A549 (cell line): ENCODE data around the gene ATXN7L1. TPM values are rescaled to one million over a fixed set of nuclear protein-coding genes. Genes with fewer than 3 reads are reported as not detected.

ENCODE experiments used
- ATAC-seq, 2 experiments: fragments of 200-7000 bp in 1 of 2; fragments of >200 bp in 1 of 2; cut with Nextera tagmentation in 1 of 2; cut with Tn5 transposase in 1 of 2; 3 replicates each; pipeline versions ENCODE4 v1.8.0 to v1.9.1; 2018 to 2020; ENCODE audit warnings: mild to moderate bottlenecking in 1 of 2, moderate library complexity in 1 of 2
- CTCF ChIA-PET: fragments of 300-600 bp; sonication (Branson Sonifier 250); formaldehyde crosslinking; extraction: SDS; loops from one replicate; lab custom pipeline; 2021; ENCODE audit warnings: antibody characterized with exemption, inconsistent platforms; lab: Yijun Ruan, JAX
- POLR2A ChIA-PET: fragments of 350-600 bp; formaldehyde crosslinking; extraction: SDS; loops from one replicate; lab custom pipeline; 2021; ENCODE audit warnings: antibody characterized with exemption, inconsistent platforms; lab: Yijun Ruan, JAX
- DNase-seq, 2 experiments: peaks; one replicate each; pipeline versions ENCODE4 v3.0.0 to v3.0.0-alpha.2; 2011 to 2016; ENCODE audit warnings: low read depth in 1 of 2, low spot score in 1 of 2
- FAIRE-seq: peaks from 2 replicates; lab custom pipeline; 2011; peaks lifted over from hg19 to GRCh38; lab: Jason Lieb, UNC
- H3K27ac ChIP-seq, 2 experiments: fragments of >200 bp; sonication (Bioruptor Twin); formaldehyde crosslinking; 3 replicates each; pipeline ENCODE4 v1.5.1; 2016 to 2017
- H3K4me1 ChIP-seq: fragments of >200 bp; sonication (Bioruptor Twin); formaldehyde crosslinking; 3 replicates; pipeline ENCODE4 v1.6.1; 2016
- H3K4me2 ChIP-seq: fragments of >200 bp; sonication (Bioruptor Twin); formaldehyde crosslinking; 3 replicates; pipeline ENCODE4 v1.6.1; 2016
- H3K4me3 ChIP-seq: fragments of >200 bp; sonication (Bioruptor Twin); formaldehyde crosslinking; 3 replicates; pipeline ENCODE4 v1.5.1; 2016
- H3K9me3 ChIP-seq: fragments of >200 bp; sonication (Bioruptor Twin); formaldehyde crosslinking; 3 replicates; pipeline ENCODE4 v1.6.1; 2016
- CBX8 ChIP-seq: fragments of 200-600 bp; sonication (generic); IDR thresholded peaks from 2 replicates; pipeline ENCODE4 v1.6.1; 2016
- CEBPB ChIP-seq, 2 experiments: fragments of >200 bp in 1 of 2; sonication (Bioruptor Twin) in 1 of 2; formaldehyde crosslinking in 1 of 2; IDR thresholded peaks; 2 replicates each; pipeline ENCODE4 v1.6.1; 2012 to 2016
- E2F6 ChIP-seq: IDR thresholded peaks from 2 replicates; pipeline ENCODE4 v1.6.1; 2012; ENCODE audit warnings: low read depth, borderline replicate concordance
- EHF ChIP-seq: fragments of 250-450 bp; sonication (Bioruptor Pico); IDR thresholded peaks from 2 replicates; pipeline ENCODE4 v1.5.0; 2020; ENCODE audit warnings: mild to moderate bottlenecking
- EHMT2 ChIP-seq: fragments of 200-600 bp; sonication (generic); IDR thresholded peaks from 2 replicates; pipeline ENCODE4 v1.6.1; 2016; ENCODE audit warnings: antibody characterized with exemption, low read depth, mild to moderate bottlenecking, moderate library complexity
- ELK1 ChIP-seq: fragments of 150-350 bp; IDR thresholded peaks from 2 replicates; pipeline ENCODE4 v1.6.1; 2014; ENCODE audit warnings: low read depth, mild to moderate bottlenecking, low read length
- FOSB ChIP-seq: fragments of 250-450 bp; sonication (Bioruptor Pico); IDR thresholded peaks from 2 replicates; pipeline ENCODE4 v1.5.0; 2020; ENCODE audit warnings: mild to moderate bottlenecking, moderate library complexity
- FOXS1 ChIP-seq: fragments of 250-450 bp; sonication (Bioruptor Pico); IDR thresholded peaks from 2 replicates; pipeline ENCODE4 v1.5.0; 2020; ENCODE audit warnings: mild to moderate bottlenecking, moderate library complexity
- GATA3 ChIP-seq: IDR thresholded peaks from 2 replicates; pipeline ENCODE4 v1.6.1; 2012; ENCODE audit warnings: borderline replicate concordance
- HEYL ChIP-seq: fragments of 250-450 bp; sonication (Bioruptor Pico); IDR thresholded peaks from 2 replicates; pipeline ENCODE4 v1.8.0; 2021; ENCODE audit warnings: mild to moderate bottlenecking, moderate library complexity
- HOXB13 ChIP-seq: fragments of 250-450 bp; sonication (Bioruptor Pico); IDR thresholded peaks from 2 replicates; pipeline ENCODE4 v1.5.0; 2020; ENCODE audit warnings: low read depth, mild to moderate bottlenecking, moderate library complexity
- HOXB5 ChIP-seq: fragments of 250-450 bp; sonication (Bioruptor Pico); IDR thresholded peaks from 2 replicates; pipeline ENCODE4 v1.5.0; 2020; ENCODE audit warnings: mild to moderate bottlenecking, moderate library complexity
- JUNB ChIP-seq: fragments of >200 bp; sonication (Bioruptor Twin); formaldehyde crosslinking; IDR thresholded peaks from 2 replicates; pipeline ENCODE4 v1.6.1; 2016
- KDM1A ChIP-seq: fragments of 200-600 bp; sonication (generic); IDR thresholded peaks from 2 replicates; pipeline ENCODE4 v1.6.1; 2016; ENCODE audit warnings: low read depth, mild to moderate bottlenecking
- MAFK ChIP-seq: fragments of 450-650 bp; IDR thresholded peaks from 2 replicates; pipeline ENCODE4 v1.6.1; 2014; ENCODE audit not compliant: partially characterized antibody
- MYC ChIP-seq: IDR thresholded peaks from 2 replicates; pipeline ENCODE4 v1.6.1; 2012; ENCODE audit warnings: mild to moderate bottlenecking, inconsistent platforms, low read length, improper control_type of control experiment, borderline replicate concordance
- NR3C1 ChIP-seq: fragments of >200 bp; sonication (Bioruptor Twin); formaldehyde crosslinking; IDR thresholded peaks from 3 replicates; pipeline ENCODE4 v1.6.1; 2017
- PBX3 ChIP-seq: IDR thresholded peaks from 2 replicates; pipeline ENCODE4 v1.6.1; 2012
- POLR2AphosphoS2 ChIP-seq: conservative IDR thresholded peaks from 2 replicates; pipeline ENCODE4 v1.6.1; 2012; ENCODE audit warnings: low read length, improper control_type of control experiment, inconsistent platforms
- RAD21 ChIP-seq, 2 experiments: fragments of >200 bp in 1 of 2; sonication (Bioruptor Twin) in 1 of 2; formaldehyde crosslinking in 1 of 2; IDR thresholded peaks in 1 of 2; conservative IDR thresholded peaks in 1 of 2; 2 replicates in 1 of 2; 3 replicates in 1 of 2; pipeline ENCODE4 v1.6.1; 2012 to 2018; ENCODE audit warnings: inconsistent platforms in 1 of 2
- RARB ChIP-seq: fragments of 250-450 bp; sonication (Bioruptor Pico); IDR thresholded peaks from 2 replicates; pipeline ENCODE4 v1.8.0; 2021; ENCODE audit warnings: mild to moderate bottlenecking, moderate library complexity
- RCOR1 ChIP-seq: fragments of 150-350 bp; IDR thresholded peaks from 2 replicates; pipeline ENCODE4 v1.6.1; 2014; ENCODE audit warnings: antibody characterized with exemption, low read length, low read depth
- RFX5 ChIP-seq: fragments of 450-650 bp; IDR thresholded peaks from 2 replicates; pipeline ENCODE4 v1.7.1; 2014; ENCODE audit warnings: antibody characterized with exemption, mild to moderate bottlenecking, moderate library complexity
- RNF2 ChIP-seq: fragments of 200-600 bp; sonication (generic); IDR thresholded peaks from 2 replicates; pipeline ENCODE4 v1.6.1; 2016; ENCODE audit warnings: low read depth, mild to moderate bottlenecking, antibody characterized with exemption, moderate library complexity, borderline replicate concordance
- SREBF2 ChIP-seq: fragments of 450-650 bp; IDR thresholded peaks from 2 replicates; pipeline ENCODE4 v1.6.1; 2014; ENCODE audit warnings: mild to moderate bottlenecking, moderate library complexity
- TFCP2L1 ChIP-seq: fragments of 250-450 bp; sonication (Bioruptor Pico); IDR thresholded peaks from 2 replicates; pipeline ENCODE4 v1.5.0; 2021; ENCODE audit warnings: mild to moderate bottlenecking
- ZC3H11A ChIP-seq: fragments of 450-650 bp; IDR thresholded peaks from 2 replicates; pipeline ENCODE4 v1.6.1; 2014; ENCODE audit warnings: antibody characterized with exemption, mild to moderate bottlenecking
- WGBS: methylation state at CpG from one replicate; pipeline ENCODE4 v1.1.6; 2017; ENCODE audit errors: missing lambda C conversion rate; 5-methylcytosine and 5-hydroxymethylcytosine counted together
- polyA plus RNA-seq, 4 experiments: library from polyadenylated mRNA; depleted of rRNA in 3 of 4; stranded (reverse); fragments of >200 nt; fragmentation: RNase III in 1 of 4; extraction: RNeasy Plus Mini Kit Qiagen cat#74134 plus additional on column Dnase treatment in 1 of 4; gene quantifications; 2 replicates in 3 of 4; 3 replicates in 1 of 4; pipeline ENCODE4 v1.2.3, GENCODE V29; 2011 to 2017
- TF ChIP-seq, protein P1 (sequence below): fragments of >200 bp; sonication (Bioruptor Twin); formaldehyde crosslinking; IDR thresholded peaks from 2 replicates; pipeline ENCODE4 v1.6.1; 2016

The ATXN7L1 gene
- polyA plus RNA-seq, 2 of the 4 experiments (the other 2 are of a cell fraction), result 4.5 to 5.7 TPM

GRCh38 chr7:105637755-105638154, 238.6 kb downstream of the ATXN7L1 start:
- no peak for FAIRE-seq

DNA sequence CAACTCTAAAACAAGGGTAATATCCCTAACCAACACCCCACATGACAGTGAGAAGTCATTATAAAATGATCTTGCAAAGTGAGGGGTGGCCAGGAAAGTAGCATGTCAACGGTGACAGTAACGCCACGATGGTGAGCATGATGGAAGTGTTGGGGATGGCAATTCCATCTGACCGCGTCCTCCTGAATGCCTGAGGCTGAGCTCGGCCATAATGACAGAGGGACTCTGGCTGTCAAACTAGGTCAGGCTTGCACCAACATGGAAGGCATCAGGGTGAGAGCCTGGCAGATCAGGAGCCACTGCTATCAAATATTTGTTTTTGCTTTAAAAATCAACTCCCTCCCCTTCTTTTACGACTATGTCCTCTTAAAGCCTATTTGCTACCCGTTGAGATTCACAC, 239.4 kb downstream of the ATXN7L1 start:
- WGBS, result 94% methylated on average over 8 of the region's 8 CpGs
- no peak for DNase-seq
- no peak for FAIRE-seq
- TF ChIP-seq HOXB13, result no peak
- TF ChIP-seq, all 56 proteins: peak for 0
- no peak overlapping the region for H3K4me3 ChIP-seq
- no peak overlapping the region for H3K27ac ChIP-seq
- no peak overlapping the region for H3K4me2 ChIP-seq
- H3K9me3 ChIP-seq, result no peaks in the 10 kb centered on the region
- H3K4me1 ChIP-seq, result no peaks in the 10 kb centered on the region
- no peak for ATAC-seq
- CTCF ChIA-PET, result interaction anchor here (1.3 to 1.5 kb wide), 3 partner anchors 16 to 33 kb away, joined by 3 to 4 read pairs (median 3); no protein-coding TSS in a partner anchor
- POLR2A ChIA-PET, result no interaction called here

More at GRCh38 chr7:105637755-105638154, 238.6 kb downstream of the ATXN7L1 start:
- ChIA-PET CTCF (interaction anchor here (1.2 to 2.0 kb wide), 5 partner anchors 10 to 516 kb away, joined by 3 to 4 read pairs (median 3); no protein-coding TSS in a partner anchor), POLR2A (no interaction called here)
- ATAC-seq (no peak), DNase-seq (no peak)
- no peak overlapping the region for H3K4me2 ChIP-seq
- no peaks in the 10 kb centered on the region for H3K4me1 ChIP-seq
- no peak for TF ChIP-seq RCOR1
- no peak for TF ChIP-seq TFCP2L1 (CRISPR knock-in tag)
- TF ChIP-seq RAD21 (conservative IDR thresholded peaks at IDR 0.05 in 1 of 2, IDR thresholded peaks at IDR 0.05 in 1 of 2), result no peak
- no peak for TF ChIP-seq KDM1A
- TF ChIP-seq E2F6, result no peak
- no peak for TF ChIP-seq RNF2
- TF ChIP-seq HEYL, result no peak
- TF ChIP-seq MAFK, result no peak
- no peak for TF ChIP-seq CBX8
- no peak for TF ChIP-seq EHF (CRISPR knock-in tag)
- TF ChIP-seq ZC3H11A, result no peak
- TF ChIP-seq, all 56 proteins: peak for 0
- H3K4me3 ChIP-seq, result no peak overlapping the region
- WGBS, result 85% methylated on average over 8 of the region's 8 CpGs
- no peaks in the 10 kb centered on the region for H3K9me3 ChIP-seq
- H3K27ac ChIP-seq, result no peak overlapping the region

- ChIA-PET POLR2A (no interaction called here), CTCF (interaction anchor here (0.7 to 1.3 kb wide), 2 partner anchors 9 to 407 kb away, joined by 3 to 4 read pairs; no protein-coding TSS in a partner anchor)
- WGBS, result 91% methylated on average over 6 of the region's 6 CpGs
- Histone ChIP-seq H3K4me3 (no peak overlapping the region), H3K27ac (no peak overlapping the region), H3K4me2 (no peak overlapping the region), H3K4me1 (no peaks in the 10 kb centered on the region), H3K9me3 (no peaks in the 10 kb centered on the region)
- FAIRE-seq (no peak), ATAC-seq (no peak), DNase-seq (no peak)
- TF ChIP-seq EHMT2 (no peak), RAD21 (conservative IDR thresholded peaks at IDR 0.05 in 1 of 2, IDR thresholded peaks at IDR 0.05 in 1 of 2) (no peak), ZC3H11A (no peak), GATA3 (no peak), MAFK (no peak), NR3C1 (no peak), CBX8 (no peak), SREBF2 (no peak), FOXS1 (no peak), RCOR1 (no peak), CEBPB (IDR thresholded peaks at IDR 0.05) (no peak)
- TF ChIP-seq, protein P1, sequence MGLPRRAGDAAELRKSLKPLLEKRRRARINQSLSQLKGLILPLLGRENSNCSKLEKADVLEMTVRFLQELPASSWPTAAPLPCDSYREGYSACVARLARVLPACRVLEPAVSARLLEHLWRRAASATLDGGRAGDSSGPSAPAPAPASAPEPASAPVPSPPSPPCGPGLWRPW, result no peak
These were observed 241.2 kb downstream of the ATXN7L1 start for GRCh38 chr7:105635197-105635596.

DNA sequence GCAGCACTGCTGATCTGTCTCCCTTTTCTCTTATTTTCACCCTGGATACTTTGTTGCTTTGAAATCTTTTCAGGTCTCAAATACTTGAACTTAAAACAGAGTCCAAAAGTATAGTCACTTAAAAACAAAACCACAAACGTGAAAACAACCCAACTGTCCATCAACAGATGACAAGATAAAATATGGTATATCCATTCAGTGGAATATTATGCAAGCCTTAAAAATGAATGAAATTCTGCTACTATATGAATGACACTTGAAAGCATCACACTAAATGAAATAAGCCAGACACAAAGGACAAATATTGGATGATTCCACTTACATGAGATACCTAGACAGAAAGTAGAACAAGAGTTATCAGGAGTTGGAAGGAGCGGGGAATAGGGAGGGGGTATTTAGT, 250.4 kb downstream of the ATXN7L1 start:
- Histone ChIP-seq H3K4me2 (no peak overlapping the region), H3K4me1 (no peaks in the 10 kb centered on the region), H3K4me3 (no peak overlapping the region), H3K9me3 (peaks cover 7% of the 10 kb centered on the region; the same call in 1 of the 3 replicates), H3K27ac (no peak overlapping the region)
- ChIA-PET CTCF (no interaction called here), POLR2A (no interaction called here)
- ATAC-seq, result no peak
- no peak for TF ChIP-seq MYC
- no peak for TF ChIP-seq ELK1
- TF ChIP-seq POLR2AphosphoS2, result no peak
- TF ChIP-seq HOXB5, result no peak
- no peak for TF ChIP-seq CBX8
- no peak for TF ChIP-seq EHF (CRISPR knock-in tag)
- TF ChIP-seq KDM1A, result no peak
- TF ChIP-seq FOSB (CRISPR knock-in tag), result no peak
- no peak for TF ChIP-seq RARB (CRISPR knock-in tag)
- no peak for TF ChIP-seq PBX3
- TF ChIP-seq JUNB, result no peak
- TF ChIP-seq RFX5, result no peak
- DNase-seq, result no peak
- 61% methylated on average over 2 of the region's 2 CpGs for WGBS
- no peak for FAIRE-seq
